COLO668 (cell line): Measurements from ENCODE around the gene P4HTM.
A peak's percentile ranks its signal among the peaks of the same experiment; 100 is the strongest.

ENCODE experiments used
- DNase-seq: peaks from one replicate; lab custom pipeline; 2025; ENCODE audit not compliant: unreplicated experiment; lab: John Stamatoyannopoulos, UW

Gene P4HTM

DNA sequence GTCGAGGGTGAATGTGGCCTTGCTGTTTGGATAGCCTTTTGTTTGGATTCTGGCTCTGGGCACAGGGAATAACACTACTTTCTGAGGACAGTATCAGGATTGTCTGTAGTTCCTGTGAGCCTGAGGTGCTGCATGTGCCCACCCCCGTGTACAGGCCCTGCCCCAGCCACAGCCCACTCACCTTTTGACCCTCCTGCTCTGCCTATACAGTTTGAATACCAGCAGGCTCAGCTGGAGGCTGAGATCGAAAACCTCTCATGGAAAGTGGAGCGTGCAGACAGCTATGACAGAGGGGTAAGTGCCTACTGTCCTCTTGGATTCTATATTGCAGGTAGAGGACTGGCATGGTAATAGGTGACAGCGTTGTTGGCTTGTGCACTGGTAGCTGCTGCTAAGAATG lies 7.4 kb upstream of the P4HTM start:
- DNase-seq = no peak

DNA sequence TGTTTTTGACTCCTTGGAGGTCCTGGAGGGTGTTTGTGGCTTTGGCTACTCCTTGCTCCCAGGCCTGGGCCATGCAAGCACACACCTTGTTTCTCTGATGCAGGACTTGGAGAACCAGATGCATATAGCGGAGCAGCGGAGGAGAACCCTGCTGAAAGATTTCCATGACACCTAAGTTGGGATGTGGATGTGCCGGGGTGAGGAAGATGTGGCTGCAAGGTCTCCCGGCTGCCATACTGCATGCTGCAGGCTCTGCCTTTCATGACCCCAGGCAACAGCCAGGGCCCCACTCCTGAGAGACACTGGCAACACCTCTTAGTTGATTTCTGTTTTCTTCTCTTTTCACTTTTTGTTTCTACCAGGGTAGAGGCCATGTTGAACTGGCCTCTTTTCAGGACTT lies 6.9 kb upstream of the P4HTM start:
- no peak for DNase-seq

DNA sequence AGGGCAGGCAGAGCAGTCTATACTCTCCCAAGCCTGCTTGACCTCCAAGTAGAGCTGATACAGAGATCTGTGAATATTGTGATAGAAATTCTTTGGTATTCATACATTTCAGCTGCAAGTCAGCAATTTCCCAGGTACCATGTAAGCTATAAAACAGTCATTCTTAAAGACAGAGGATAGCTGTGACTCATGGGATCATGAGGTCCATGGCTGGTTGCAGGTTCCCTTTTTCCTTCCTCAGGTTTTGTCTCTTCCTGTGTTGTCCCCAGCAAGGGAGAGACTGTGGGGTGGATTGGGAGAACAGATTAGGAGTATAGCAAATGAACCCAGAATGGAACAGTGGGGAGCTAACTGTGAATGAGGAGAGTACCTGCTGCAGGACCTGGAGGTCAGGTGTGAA lies 5.4 kb upstream of the P4HTM start:
- no peak for DNase-seq

DNA sequence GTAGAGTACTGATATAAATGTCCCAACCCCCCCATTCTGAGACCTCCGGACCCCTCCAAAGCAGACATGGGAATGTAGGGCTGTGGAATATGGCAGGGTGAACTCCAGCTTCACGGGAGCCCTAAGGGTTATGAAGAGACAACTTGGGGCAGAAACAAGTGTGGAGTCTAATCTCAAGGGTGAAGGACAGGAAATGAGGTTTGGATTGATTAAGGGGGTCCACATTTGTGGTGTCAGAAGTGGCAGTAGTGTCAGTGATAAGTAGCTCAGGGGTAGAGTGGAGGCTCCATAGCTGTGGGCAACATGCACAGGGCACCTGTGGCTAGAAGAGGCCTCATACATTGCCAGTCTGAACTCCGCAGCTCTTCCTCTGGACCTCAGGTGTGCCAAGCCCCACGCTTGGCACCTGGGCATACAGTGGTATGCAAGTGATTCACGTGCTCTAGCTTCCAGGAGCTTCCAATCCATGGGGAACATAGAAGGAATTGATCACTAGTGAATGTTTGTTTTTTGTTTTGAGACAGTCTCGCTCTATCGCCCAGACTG lies 4.1 kb upstream of the P4HTM start:
- DNase-seq = no peak

DNA sequence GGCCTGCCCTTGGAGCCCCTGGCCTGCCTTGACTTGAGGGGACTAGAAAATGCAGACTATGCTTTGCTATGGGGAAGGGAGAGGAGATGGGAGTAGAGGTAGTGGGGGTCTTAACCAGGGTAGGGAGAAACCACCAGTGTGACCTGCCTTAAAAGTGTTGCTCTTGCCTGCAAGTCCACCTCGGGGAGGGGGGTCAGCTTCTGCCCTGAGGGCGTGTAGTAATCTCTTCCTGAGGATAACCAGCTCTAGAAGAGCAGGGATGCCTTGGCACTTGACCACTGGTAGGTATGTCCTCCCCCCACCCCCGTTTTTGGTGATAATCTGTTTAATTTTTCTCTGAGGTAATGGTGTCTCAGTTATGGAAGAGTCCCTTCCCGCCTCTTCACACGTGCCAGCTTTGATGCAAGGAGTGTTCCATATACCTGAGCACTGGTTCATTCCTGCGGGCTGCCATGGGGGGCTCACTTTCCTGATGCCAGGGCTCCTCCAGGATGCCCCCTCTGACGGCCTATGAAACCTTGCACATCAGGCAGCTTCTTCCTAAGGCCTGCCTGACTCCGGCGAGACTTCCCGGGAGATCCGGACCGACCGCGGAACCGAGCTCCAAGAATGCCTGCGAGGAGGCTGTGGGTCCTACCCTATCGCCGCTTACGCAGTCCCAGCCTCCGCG lies 780 bp upstream of the P4HTM start:
- DNase-seq = peak; percentile 40

DNA sequence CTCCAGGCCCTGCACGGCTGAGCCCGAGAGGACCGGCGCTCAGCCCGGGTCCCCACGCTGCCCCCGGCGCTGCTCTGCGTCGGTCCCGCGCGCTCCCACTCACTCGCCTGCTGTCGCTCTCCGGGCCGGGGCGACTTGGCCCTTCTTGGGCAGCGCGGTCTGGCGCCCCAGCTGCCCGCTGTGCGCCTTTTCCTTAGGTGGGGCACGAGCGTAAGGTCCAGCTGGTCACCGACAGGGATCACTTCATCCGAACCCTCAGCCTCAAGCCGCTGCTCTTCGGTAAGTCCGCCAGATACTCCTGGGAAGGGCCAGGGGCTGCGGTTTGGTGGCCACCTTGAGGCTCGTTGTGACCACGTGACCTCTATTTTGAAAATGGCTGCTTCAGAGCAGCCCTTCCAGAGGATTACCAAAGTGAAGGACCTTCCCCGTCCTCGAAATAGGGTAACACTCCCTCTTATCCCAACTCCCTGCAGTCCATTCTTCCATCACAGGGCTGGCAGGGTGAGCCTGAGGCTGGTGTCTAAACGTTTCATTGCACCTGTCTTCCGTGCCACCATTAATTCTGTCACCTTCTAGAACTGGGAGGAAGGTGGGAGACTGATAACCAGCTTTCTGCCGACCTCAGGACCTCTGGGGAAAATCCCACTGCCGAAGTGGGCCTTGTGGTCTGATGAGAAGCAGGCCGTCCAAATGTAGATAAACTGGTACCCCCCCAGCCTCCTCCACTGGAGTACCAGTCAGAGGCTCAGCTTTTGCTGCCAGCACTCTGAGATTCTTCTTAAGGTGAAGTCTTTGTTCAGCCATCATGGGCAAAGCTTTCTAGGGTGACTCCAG lies 812 bp downstream of the P4HTM start:
- peak; percentile 58 for DNase-seq

DNA sequence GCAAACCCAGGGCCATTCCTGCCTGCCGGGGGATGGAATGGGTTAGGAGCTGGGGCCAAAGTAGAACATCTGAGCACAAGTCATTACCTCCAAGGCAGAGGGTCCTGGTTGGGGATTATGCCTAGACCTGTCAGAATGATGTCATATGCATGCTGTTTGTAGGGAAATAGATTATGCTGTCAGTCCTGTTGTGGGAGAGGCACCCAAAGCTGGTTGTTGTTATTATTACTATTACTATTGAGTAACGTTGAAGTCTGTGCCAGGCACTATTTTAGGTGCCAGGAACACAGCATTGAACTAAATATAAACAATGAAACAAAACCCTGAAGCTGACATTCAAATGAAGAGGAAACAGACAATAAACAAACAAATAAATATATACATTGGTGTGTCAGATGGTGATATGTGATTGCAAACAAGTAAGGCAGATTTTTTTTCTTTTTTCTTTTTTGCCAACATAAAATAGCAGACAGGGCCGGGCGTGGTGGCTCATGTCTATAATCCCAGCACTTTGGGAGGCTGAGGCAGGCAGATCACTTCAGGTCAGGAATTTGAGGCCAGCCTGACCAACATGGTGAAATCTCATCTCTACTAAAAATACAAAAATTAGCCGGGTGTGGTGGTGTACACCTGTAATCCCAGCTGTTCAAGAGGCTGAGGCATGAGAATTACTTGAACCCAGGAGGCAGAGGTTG lies 2.0 kb downstream of the P4HTM start:
- no peak for DNase-seq

DNA sequence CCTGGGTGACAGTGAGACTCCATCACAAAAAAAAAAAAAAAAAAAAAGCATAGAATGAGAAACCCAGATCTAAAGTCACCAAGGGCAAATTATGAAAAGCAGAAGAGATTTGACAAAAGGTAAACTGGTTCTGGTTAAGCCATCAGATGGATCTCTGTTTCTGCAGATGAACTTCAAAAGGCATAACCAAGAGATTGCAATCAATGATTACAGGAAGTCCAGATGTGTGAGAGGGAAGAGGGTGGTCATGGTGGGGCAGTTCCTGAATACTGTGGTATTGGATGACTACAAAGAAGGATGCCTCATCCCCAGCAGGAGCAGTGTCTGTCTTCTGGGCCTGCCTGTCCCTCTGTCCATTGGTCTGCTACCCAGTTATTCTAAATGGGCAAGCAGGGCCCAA lies 3.8 kb downstream of the P4HTM start:
- no peak for DNase-seq

DNA sequence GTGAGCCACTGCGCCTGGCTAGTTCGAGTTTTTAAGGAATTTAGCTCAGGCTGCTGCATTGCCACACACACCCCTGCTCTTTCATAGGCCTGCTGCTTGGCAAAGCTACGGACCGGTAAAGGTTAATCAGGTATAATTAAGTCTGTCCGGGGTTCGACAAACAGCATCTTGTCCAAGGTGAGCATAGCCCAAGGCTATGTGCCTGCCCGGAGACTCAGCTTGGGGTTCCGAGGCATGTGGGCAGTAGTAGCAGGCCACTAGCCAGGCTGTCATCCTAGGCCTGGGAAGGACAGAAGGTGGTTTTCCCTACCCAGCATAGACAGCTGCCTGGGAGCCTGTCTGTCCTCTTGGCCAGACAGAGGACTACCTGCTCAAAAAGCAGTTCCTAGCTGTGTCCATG lies 6.6 kb downstream of the P4HTM start:
- no peak for DNase-seq

DNA sequence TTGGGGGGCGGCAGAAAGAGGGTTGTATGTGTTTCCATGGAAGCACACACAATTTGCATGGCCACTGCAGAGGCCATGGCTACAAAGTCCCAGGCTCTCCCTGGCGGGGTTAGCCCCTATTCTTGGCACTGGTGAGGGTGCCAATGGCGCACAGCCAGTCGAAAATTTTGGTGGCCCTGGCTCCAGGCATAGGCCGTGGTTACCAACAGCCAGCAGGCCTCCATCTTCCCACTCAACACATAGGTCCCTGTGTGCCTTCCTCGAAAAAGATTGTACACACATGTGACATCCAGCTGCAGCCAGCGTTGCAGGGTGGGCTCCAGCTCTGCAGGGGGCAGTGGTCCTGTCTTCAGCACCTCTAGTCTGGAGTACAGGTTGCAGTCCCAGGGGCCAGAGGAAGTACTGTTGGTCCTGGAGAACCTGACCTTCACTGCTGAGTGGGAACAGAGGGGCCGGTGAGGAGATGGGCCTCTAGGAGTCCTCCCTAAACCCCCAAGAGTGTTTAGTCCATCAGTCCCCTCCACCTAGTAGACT lies 7.1 kb downstream of the P4HTM start:
- DNase-seq = no peak

DNA sequence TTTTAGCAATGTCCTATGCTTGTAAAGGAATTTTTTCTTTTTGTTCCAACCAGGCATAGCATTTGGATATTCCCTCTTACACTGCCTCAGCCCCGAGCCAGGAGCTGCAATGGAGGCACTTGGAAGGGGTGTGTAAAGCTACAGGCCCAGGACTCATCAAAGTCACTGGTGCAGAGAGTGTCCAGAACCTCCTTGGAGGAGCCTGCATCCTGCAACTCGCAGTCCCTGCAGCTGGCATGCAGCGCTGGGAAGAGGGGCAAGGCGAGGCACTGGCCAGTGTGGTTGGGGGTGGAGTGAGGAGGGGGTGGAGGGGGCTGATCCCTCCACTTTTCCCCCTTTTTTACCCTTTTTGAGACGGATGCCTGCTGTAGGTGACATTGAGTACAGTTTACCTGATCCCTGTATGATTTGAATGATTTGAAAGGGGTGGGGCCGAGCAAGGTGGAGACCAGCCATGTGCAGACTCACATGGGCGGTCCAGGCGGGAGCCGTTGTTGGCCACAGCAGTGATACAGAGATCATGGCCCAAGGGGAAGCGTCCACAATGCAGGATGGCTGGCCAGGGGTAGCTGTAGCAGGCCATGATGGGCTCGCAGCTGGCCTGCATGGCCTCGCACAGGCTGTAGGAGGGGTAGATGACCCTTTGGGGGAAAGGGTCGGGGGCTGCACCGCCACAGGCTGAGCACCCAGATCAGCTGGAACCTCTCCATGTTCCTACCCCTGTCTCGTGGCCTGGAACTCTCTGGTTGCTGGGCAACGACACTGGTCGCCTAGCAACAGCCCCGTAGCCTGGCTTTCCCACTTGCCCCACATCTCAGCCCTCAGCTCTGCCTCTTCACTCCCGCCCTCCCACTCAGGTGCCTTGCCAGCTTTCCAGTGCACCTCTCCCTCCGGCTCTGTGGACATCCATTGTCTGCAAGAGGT lies 7.9 kb downstream of the P4HTM start:
- peak; percentile 75 for DNase-seq

DNA sequence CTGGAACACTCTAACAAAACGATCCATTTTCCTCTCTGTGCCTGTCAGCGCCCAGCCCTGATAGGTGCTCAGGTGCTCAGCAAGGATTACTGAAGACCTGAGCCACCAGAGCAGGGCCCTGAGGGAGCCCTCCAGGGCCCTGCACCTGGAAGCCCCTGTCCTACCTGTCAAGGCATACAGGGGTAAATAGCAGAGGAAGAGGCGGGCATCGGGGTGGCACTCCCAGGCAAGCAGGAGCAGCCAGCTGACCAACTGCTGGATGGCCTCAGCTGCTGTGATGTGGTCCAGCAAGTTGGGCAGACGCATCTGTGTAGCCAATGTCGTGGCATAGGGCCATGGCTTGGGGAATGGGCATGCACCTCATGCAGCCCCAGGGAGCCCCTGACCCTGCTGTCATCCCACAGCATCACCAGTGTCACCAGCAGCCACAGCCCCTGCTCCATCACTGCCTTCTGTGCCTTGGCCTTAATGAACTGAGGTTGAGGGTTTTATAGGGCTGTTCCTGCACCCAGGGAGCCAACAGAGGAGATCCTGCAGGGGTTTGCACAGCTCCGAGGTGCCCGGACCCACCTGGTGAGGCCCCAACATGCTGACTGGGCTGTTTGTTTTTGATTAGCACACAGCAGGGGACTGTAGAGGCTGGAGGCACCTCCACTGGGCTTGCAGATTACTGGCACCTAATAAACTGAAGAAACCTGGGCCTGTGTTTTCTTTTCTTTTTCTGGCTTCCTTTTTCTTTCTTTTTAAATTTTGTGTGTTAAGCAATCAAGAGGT lies 9.2 kb downstream of the P4HTM start:
- DNase-seq = peak; percentile 46

DNA sequence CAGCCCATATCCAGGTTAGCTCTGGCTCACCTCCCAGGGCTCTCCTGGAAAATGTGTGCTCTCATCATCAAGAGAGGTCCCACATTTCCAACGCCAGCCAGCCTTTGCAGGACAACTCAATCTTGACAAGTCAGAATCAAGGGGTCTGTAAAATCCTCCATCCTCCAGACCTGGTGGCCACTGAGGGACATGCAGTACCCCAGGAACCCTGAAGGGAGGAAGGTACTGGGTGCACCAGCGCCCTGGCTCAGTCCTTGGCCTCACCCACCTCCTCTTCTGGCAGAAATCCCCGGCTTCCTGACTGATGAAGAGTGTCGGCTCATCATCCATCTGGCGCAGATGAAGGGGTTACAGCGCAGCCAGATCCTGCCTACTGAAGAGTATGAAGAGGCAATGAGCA lies 11.1 kb downstream of the P4HTM start:
- DNase-seq = no peak

DNA sequence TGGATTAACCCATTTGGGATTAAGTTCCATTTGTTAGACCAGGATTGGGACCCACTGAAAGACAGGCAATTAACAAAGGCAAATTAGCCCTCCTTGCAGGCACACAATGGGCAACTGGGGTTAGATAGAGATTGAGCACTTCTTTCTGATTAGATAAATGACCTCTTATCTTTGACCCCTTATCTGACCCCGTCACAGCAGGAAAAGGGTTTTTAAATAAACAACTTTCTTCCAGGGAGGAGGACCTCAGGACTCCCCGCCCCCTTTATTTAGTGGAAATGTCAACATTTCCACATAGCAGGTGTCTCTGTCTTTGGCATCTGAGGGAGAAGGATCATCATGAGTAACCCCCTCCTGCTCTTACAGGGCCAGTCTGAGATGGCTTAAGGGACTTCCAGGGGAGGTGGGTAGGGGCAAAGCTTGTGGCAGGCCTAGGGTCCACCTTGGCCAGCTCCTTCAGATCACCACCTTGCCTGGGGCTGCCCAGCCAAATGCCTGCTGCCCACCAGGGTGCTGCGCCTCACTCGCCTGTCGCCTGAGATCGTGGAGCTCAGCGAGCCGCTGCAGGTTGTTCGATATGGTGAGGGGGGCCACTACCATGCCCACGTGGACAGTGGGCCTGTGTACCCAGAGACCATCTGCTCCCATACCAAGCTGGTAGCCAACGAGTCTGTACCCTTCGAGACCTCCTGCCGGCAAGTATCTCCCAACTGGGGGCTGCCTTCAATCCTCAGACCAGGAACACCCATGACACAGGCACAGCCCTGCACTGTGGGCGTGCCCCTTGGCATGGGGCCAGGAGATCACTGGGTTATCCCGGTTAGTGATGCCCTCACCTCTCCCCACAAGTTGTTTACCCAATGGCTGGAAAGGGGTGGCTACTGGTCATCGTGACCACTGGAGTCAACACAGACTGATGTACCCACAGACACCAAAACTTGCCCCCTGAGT lies 14.6 kb downstream of the P4HTM start:
- DNase-seq = peak; percentile 81

DNA sequence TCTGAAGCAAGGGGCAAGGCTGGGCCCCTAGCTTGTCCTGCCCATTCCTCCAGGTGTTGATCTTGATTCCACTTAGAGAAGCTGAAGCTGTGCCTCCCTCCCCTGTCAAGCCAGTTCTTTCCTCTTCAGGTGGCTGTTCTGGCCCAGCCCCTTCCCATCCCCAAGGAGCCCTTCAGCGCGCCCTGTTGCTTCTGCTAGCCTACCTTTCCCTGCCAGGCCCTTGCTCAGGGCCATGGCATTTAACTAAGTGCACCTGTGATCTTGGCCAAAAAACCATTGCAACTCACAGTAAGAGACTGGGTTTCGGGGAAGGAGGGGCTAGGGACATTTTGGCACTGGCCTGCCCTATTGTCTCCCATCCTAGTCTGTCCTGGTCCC lies 15.3 kb downstream of the P4HTM start:
- no peak for DNase-seq

DNA sequence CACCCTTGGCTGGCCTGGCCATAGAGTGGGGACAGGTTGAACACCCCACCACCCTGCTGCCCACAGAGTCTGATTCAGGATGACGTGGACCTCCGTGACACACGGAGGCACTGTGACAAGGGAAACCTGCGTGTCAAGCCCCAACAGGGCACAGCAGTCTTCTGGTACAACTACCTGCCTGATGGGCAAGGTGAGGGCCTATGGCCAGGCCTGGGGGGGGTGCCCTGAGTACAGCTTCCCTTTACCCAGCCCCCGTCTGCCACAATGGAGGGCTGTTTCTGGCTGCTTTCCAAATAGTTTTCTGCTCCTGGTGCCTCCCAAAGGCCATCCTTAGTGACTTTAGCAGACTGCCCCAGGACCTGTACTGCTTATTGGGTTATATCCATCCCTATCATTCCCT lies 16.0 kb downstream of the P4HTM start:
- DNase-seq = no peak

DNA sequence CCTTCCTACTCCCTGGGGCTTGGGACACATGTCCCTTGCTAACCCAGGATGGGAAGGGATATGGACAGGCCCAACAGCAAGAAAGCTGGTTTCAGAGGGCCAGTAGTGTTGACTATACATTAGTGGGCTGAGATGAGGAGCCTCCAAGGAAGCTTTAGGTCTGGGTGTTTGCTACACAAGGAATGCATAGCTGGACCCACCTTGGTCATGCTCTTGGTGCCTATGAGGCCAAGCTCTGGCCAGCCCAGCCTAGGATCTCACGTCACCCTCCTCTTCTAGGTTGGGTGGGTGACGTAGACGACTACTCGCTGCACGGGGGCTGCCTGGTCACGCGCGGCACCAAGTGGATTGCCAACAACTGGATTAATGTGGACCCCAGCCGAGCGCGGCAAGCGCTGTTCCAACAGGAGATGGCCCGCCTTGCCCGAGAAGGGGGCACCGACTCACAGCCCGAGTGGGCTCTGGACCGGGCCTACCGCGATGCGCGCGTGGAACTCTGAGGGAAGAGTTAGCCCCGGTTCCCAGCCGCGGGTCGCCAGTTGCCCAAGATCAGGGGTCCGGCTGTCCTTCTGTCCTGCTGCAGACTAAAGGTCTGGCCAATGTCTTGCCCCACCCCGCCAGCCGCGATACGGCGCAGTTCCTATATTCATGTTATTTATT lies 16.5 kb downstream of the P4HTM start:
- DNase-seq = peak; percentile 26
